ENCODE results near the gene GADL1.
A peak's percentile ranks its signal among the peaks of the same experiment; 100 is the strongest.

GADL1 gene

GRCh38 chr3:30810625-30811024, 83.8 kb downstream of the GADL1 start:
- no peak for DNase-seq (ENCODE audit: low read depth)

GRCh38 chr3:30805695-30806094, 88.8 kb downstream of the GADL1 start:
- DNase-seq (ENCODE audit: low read depth) = no peak

- no peak for DNase-seq (ENCODE audit: low read depth)
Observed at GRCh38 chr3:30804984-30805383, 89.5 kb downstream of the GADL1 start.

GRCh38 chr3:30795176-30795575, 99.3 kb downstream of the GADL1 start:
- DNase-seq (ENCODE audit: low read depth) = no peak

GRCh38 chr3:30793740-30794139, 100.7 kb downstream of the GADL1 start:
- no peak for DNase-seq (ENCODE audit: low read depth)

- no peak for DNase-seq (ENCODE audit: low read depth)
Observed at GRCh38 chr3:30790150-30790549, 104.3 kb downstream of the GADL1 start.

- DNase-seq (ENCODE audit: low read depth) = no peak
Observed at GRCh38 chr3:30786365-30786764, 108.1 kb downstream of the GADL1 start.

GRCh38 chr3:30779686-30780287, 114.7 kb downstream of the GADL1 start:
- no peak for DNase-seq (ENCODE audit: low read depth)

GRCh38 chr3:30778933-30779332, 115.5 kb downstream of the GADL1 start:
- no peak for DNase-seq (ENCODE audit: low read depth)

GRCh38 chr3:30777426-30778113, 116.9 kb downstream of the GADL1 start:
- no peak for DNase-seq (ENCODE audit: low read depth)

GRCh38 chr3:30776186-30776815, 118.2 kb downstream of the GADL1 start:
- no peak for DNase-seq (ENCODE audit: low read depth)

- no peak for DNase-seq (ENCODE audit: low read depth)
Observed at GRCh38 chr3:30775040-30775439, 119.4 kb downstream of the GADL1 start.

- DNase-seq (ENCODE audit: low read depth) = no peak
Observed at GRCh38 chr3:30774062-30774461, 120.4 kb downstream of the GADL1 start.

- DNase-seq (ENCODE audit: low read depth) = peak; percentile 76
Observed at GRCh38 chr3:30770387-30770786, 124.1 kb downstream of the GADL1 start.

- DNase-seq (ENCODE audit: low read depth) = peak; percentile 36
Observed at GRCh38 chr3:30768703-30769550, 125.5 kb downstream of the GADL1 start.

GRCh38 chr3:30768046-30768445, 126.4 kb downstream of the GADL1 start:
- no peak for DNase-seq (ENCODE audit: low read depth)

- DNase-seq (ENCODE audit: low read depth) = no peak
Observed at GRCh38 chr3:30766522-30766921, 127.9 kb downstream of the GADL1 start.

GRCh38 chr3:30764891-30765290, 129.6 kb downstream of the GADL1 start:
- no peak for DNase-seq (ENCODE audit: low read depth)

GRCh38 chr3:30764281-30764680, 130.2 kb downstream of the GADL1 start:
- DNase-seq (ENCODE audit: low read depth) = no peak

- DNase-seq (ENCODE audit: low read depth) = no peak
Observed at GRCh38 chr3:30761374-30761773, 133.1 kb downstream of the GADL1 start.

- no peak for DNase-seq (ENCODE audit: low read depth)
Observed at GRCh38 chr3:30760737-30761136, 133.7 kb downstream of the GADL1 start.

GRCh38 chr3:30760040-30760695, 134.3 kb downstream of the GADL1 start:
- no peak for DNase-seq (ENCODE audit: low read depth)
